SK-N-SH (cell line): Measurements from ENCODE around the gene PHKB.

ENCODE experiments used
- CTCF ChIP-seq: fragments of 200-600 bp; sonication (generic); IDR thresholded peaks from 2 replicates; pipeline ENCODE4 v1.6.1; 2017; ENCODE audit warnings: antibody characterized with exemption, mild to moderate bottlenecking, moderate library complexity
- NFIC ChIP-seq: IDR thresholded peaks from 2 replicates; pipeline ENCODE4 v1.4.0; 2012; ENCODE audit warnings: borderline replicate concordance
- RFX5 ChIP-seq: IDR thresholded peaks from 2 replicates; pipeline ENCODE4 v1.6.1; 2012; ENCODE audit warnings: mild to moderate bottlenecking, improper control_type of control experiment, low read length
- SIN3A ChIP-seq: IDR thresholded peaks from 2 replicates; pipeline ENCODE4 v1.6.1; 2012; ENCODE audit warnings: low read depth, mild to moderate bottlenecking, low read length, moderate library complexity, borderline replicate concordance
- SMC3 ChIP-seq: IDR thresholded peaks from 2 replicates; pipeline ENCODE4 v1.6.1; 2012; ENCODE audit warnings: low read depth, low read length, improper control_type of control experiment
- TAF1 ChIP-seq: IDR thresholded peaks from 2 replicates; pipeline ENCODE4 v1.6.1; 2012; ENCODE audit warnings: low read depth, mild to moderate bottlenecking, low read length, moderate library complexity, borderline replicate concordance
- USF2 ChIP-seq: fragments of 150-350 bp; IDR thresholded peaks from 2 replicates; pipeline ENCODE4 v1.6.1; 2017; ENCODE audit warnings: antibody characterized with exemption, low read length, low read depth, borderline replicate concordance
- YY1 ChIP-seq: IDR thresholded peaks from 2 replicates; pipeline ENCODE4 v1.4.0; 2012; ENCODE audit warnings: low read depth, mild to moderate bottlenecking

- TF ChIP-seq SIN3A, result no peak
- no peak for TF ChIP-seq CTCF
- TF ChIP-seq SMC3, result no peak
- no peak for TF ChIP-seq YY1
- TF ChIP-seq RFX5, result no peak
- no peak for TF ChIP-seq NFIC
- no peak for TF ChIP-seq TAF1
- TF ChIP-seq USF2, result no peak
Measured at GRCh38 chr16:47473792-47474191, 12.7 kb downstream of the PHKB start.
